IMR-90 (cell line): Measurements from ENCODE around the gene POU3F2. TPM values are rescaled to one million over a fixed set of nuclear protein-coding genes. Genes with fewer than 3 reads are reported as not detected.
A peak's percentile ranks its signal among the peaks of the same experiment; 100 is the strongest.

Source experiments
- ATAC-seq: fragments of 200-7000 bp; cut with Tn5 transposase; 2 replicates; pipeline ENCODE4 v1.9.1; 2020; ENCODE audit warnings: low read depth, mild to moderate bottlenecking, moderate library complexity
- BruUV-seq: library from RNA; stranded (reverse); fragments of 400-500 nt; replicated peaks from 2 replicates; lab custom pipeline; 2021; lab: Mats Ljungman, UMichigan
- CTCF ChIA-PET: fragments of 300-600 bp; formaldehyde crosslinking; extraction: SDS; loops from one replicate; lab custom pipeline; 2021; ENCODE audit warnings: antibody characterized with exemption; lab: Yijun Ruan, JAX
- POLR2A ChIA-PET: fragments of 300-600 bp; sonication (Branson Sonifier 250); formaldehyde crosslinking; loops from one replicate; lab custom pipeline; 2022; ENCODE audit warnings: antibody characterized with exemption; ENCODE audit not compliant: unreplicated experiment; lab: Charles Lee
- DNase-seq: peaks from one replicate; pipeline ENCODE4 v3.0.0; 2013
- H2AFZ ChIP-seq: replicated peaks from 2 replicates; pipeline ENCODE3; 2013; ENCODE audit warnings: low read length, mild to moderate bottlenecking; ENCODE audit not compliant: poor library complexity
- H2AK5ac ChIP-seq: 2 replicates; pipeline ENCODE4 v1.6.1; 2013; ENCODE audit warnings: low read depth, low read length, inconsistent platforms
- H2AK9ac ChIP-seq: replicated peaks from 2 replicates; pipeline ENCODE3; 2013; ENCODE audit warnings: mild to moderate bottlenecking, low read depth, low read length, moderate library complexity; ENCODE audit not compliant: poor library complexity
- H2BK120ac ChIP-seq: 2 replicates; pipeline ENCODE4 v1.6.1; 2013; ENCODE audit warnings: low read depth, low read length, inconsistent platforms
- H2BK15ac ChIP-seq: 3 replicates; pipeline ENCODE4 v1.6.1; 2013; ENCODE audit warnings: low read depth, low read length, inconsistent platforms
- H2BK20ac ChIP-seq: 2 replicates; pipeline ENCODE4 v1.6.1; 2013; ENCODE audit warnings: low read depth, mild to moderate bottlenecking, inconsistent platforms, low read length, moderate library complexity
- H2BK5ac ChIP-seq: 2 replicates; pipeline ENCODE4 v1.6.1; 2013; ENCODE audit warnings: mild to moderate bottlenecking, low read depth, low read length, inconsistent platforms; ENCODE audit not compliant: poor library complexity, severe bottlenecking
- H3K14ac ChIP-seq: replicated peaks from 2 replicates; pipeline ENCODE4 v1.6.1; 2013; ENCODE audit warnings: low read depth, low read length, inconsistent platforms
- H3K18ac ChIP-seq: 2 replicates; pipeline ENCODE4 v1.6.1; 2013; ENCODE audit warnings: low read depth, low read length, control low read depth
- H3K23ac ChIP-seq: 2 replicates; pipeline ENCODE4 v1.6.1; 2013; ENCODE audit warnings: low read depth, low read length, inconsistent platforms
- H3K27ac ChIP-seq: 2 replicates; pipeline ENCODE4 v1.5.1; 2013; ENCODE audit warnings: mild to moderate bottlenecking, control low read depth, low read length; ENCODE audit not compliant: insufficient read depth
- H3K27me3 ChIP-seq: 2 replicates; pipeline ENCODE4 v1.6.1; 2013; ENCODE audit warnings: low read length; ENCODE audit not compliant: control insufficient read depth, insufficient read depth
- H3K36me3 ChIP-seq: 2 replicates; pipeline ENCODE4 v1.6.1; 2013; ENCODE audit warnings: low read length, mixed read lengths; ENCODE audit not compliant: control insufficient read depth, insufficient read depth
- H3K4ac ChIP-seq: 2 replicates; pipeline ENCODE4 v1.6.1; 2013; ENCODE audit warnings: low read depth, low read length, inconsistent platforms
- H3K4me1 ChIP-seq: 2 replicates; pipeline ENCODE4 v1.6.1; 2013; ENCODE audit warnings: low read length, mixed read lengths; ENCODE audit not compliant: control insufficient read depth, insufficient read depth
- H3K4me2 ChIP-seq: 2 replicates; pipeline ENCODE4 v1.6.1; 2013; ENCODE audit warnings: low read depth, mild to moderate bottlenecking, control low read depth, low read length, moderate library complexity
- H3K4me3 ChIP-seq: 2 replicates; pipeline ENCODE4 v1.5.1; 2013; ENCODE audit warnings: low read depth, mild to moderate bottlenecking, control low read depth, low read length, moderate library complexity; ENCODE audit not compliant: insufficient read depth
- H3K56ac ChIP-seq: 2 replicates; pipeline ENCODE4 v1.6.1; 2013; ENCODE audit warnings: low read length, inconsistent platforms; ENCODE audit not compliant: insufficient read depth; ENCODE audit errors: extremely low read depth
- H3K79me1 ChIP-seq, 2 experiments: 2 replicates each; pipeline ENCODE4 v1.6.1; 2013; ENCODE audit warnings: low read length in 2 of 2, inconsistent platforms in 1 of 2, low read depth in 1 of 2
- H3K9ac ChIP-seq: 2 replicates; pipeline ENCODE4 v1.6.1; 2013; ENCODE audit warnings: low read depth, low read length, control low read depth
- H3K9me1 ChIP-seq: 2 replicates; pipeline ENCODE4 v1.6.1; 2013; ENCODE audit warnings: low read length, inconsistent platforms; ENCODE audit not compliant: insufficient read depth
- H3K9me3 ChIP-seq: 2 replicates; pipeline ENCODE4 v1.6.1; 2013; ENCODE audit warnings: low read length; ENCODE audit not compliant: control insufficient read depth, insufficient read depth
- H4K20me1 ChIP-seq: 2 replicates; pipeline ENCODE4 v1.6.1; 2013; ENCODE audit warnings: low read length, inconsistent platforms; ENCODE audit not compliant: insufficient read depth
- H4K5ac ChIP-seq: 2 replicates; pipeline ENCODE4 v1.6.1; 2013; ENCODE audit warnings: mild to moderate bottlenecking, low read depth, low read length, control low read depth
- H4K8ac ChIP-seq, 2 experiments: 2 replicates each; pipeline ENCODE4 v1.6.1; 2013; ENCODE audit warnings: low read depth in 2 of 2, low read length in 2 of 2, control low read depth in 1 of 2, inconsistent platforms in 1 of 2
- H4K91ac ChIP-seq: 2 replicates; pipeline ENCODE4 v1.6.1; 2013; ENCODE audit warnings: low read depth, low read length, inconsistent platforms; ENCODE audit not compliant: insufficient read depth
- BHLHE40 ChIP-seq: fragments of 150-350 bp; IDR thresholded peaks from 2 replicates; pipeline ENCODE4 v1.6.1; 2016; ENCODE audit warnings: mild to moderate bottlenecking, low read depth, low read length
- CEBPB ChIP-seq: IDR thresholded peaks from 2 replicates; pipeline ENCODE4 v1.6.1; 2012; ENCODE audit warnings: low read depth, low read length, improper control_type of control experiment
- CHD1 ChIP-seq: IDR thresholded peaks from 2 replicates; pipeline ENCODE4 v1.6.1; 2012; ENCODE audit warnings: low read depth, low read length, improper control_type of control experiment
- FOS ChIP-seq: fragments of 150-350 bp; IDR thresholded peaks from 2 replicates; pipeline ENCODE4 v1.6.1; 2016; ENCODE audit warnings: low read depth, low read length
- MAFK ChIP-seq: IDR thresholded peaks from 2 replicates; pipeline ENCODE4 v1.6.1; 2012; ENCODE audit warnings: low read depth, low read length, improper control_type of control experiment
- MAZ ChIP-seq: IDR thresholded peaks from 2 replicates; pipeline ENCODE4 v1.6.1; 2012; ENCODE audit warnings: low read depth, mild to moderate bottlenecking, low read length, improper control_type of control experiment, moderate library complexity, borderline replicate concordance
- MXI1 ChIP-seq: IDR thresholded peaks from 2 replicates; pipeline ENCODE4 v1.6.1; 2012; ENCODE audit warnings: low read depth, mild to moderate bottlenecking, low read length, moderate library complexity, borderline replicate concordance
- NFE2L2 ChIP-seq: fragments of 150-350 bp; IDR thresholded peaks from 2 replicates; pipeline ENCODE4 v1.6.1; 2016; ENCODE audit warnings: low read depth, mild to moderate bottlenecking, low read length
- POLR2A ChIP-seq: IDR thresholded peaks from 2 replicates; pipeline ENCODE4 v1.6.1; 2012; ENCODE audit warnings: mild to moderate bottlenecking, low read depth, low read length
- RCOR1 ChIP-seq: IDR thresholded peaks from 2 replicates; pipeline ENCODE4 v1.6.1; 2012; ENCODE audit warnings: mild to moderate bottlenecking, low read length, improper control_type of control experiment; ENCODE audit not compliant: insufficient replicate concordance
- RFX5 ChIP-seq: IDR thresholded peaks from 2 replicates; pipeline ENCODE4 v1.8.0; 2012; ENCODE audit warnings: low read depth, mild to moderate bottlenecking, low read length, moderate library complexity
- SMC3 ChIP-seq: fragments of 150-350 bp; IDR thresholded peaks from 2 replicates; pipeline ENCODE4 v1.6.1; 2016; ENCODE audit warnings: low read depth, mild to moderate bottlenecking, antibody characterized with exemption, low read length, moderate library complexity
- WGBS, 2 experiments: methylation state at CpG; one replicate each; pipeline versions ENCODE4 v1.1.5 to v1.1.7; 2013; ENCODE audit warnings: missing lambda C conversion rate in 2 of 2; ENCODE audit not compliant: insufficient read length in 1 of 2; ENCODE audit errors: extremely low coverage in 2 of 2; 5-methylcytosine and 5-hydroxymethylcytosine counted together
- dilution Hi-C: fragments of 300-500 bp; cut with HindIII; formaldehyde crosslinking; loops from one replicate; pipeline ENCODE4 v1.14.3; 2018; ENCODE audit warnings: low sequenced_read_pairs; ENCODE audit not compliant: unreplicated experiment
- in situ Hi-C: fragments of 300-500 bp; cut with MboI; formaldehyde crosslinking; loops from 3 replicates; pipeline ENCODE4 v1.14.3; 2019; ENCODE audit warnings: low sequenced_read_pairs, inconsistent platforms, mixed read lengths
- intact Hi-C: fragments of 100-400 bp; cut with micrococcal nuclease; formaldehyde crosslinking; loops from 2 replicates; pipeline ENCODE4 v1.10.0; 2022
- polyA plus RNA-seq, 3 experiments: library from polyadenylated mRNA; depleted of rRNA; stranded (reverse); fragments of >200 nt; gene quantifications; 2 replicates each; pipeline ENCODE4 v1.2.3, GENCODE V29; 2012; ENCODE audit warnings: low replicate concordance in 1 of 3
- total RNA-seq: library from RNA; depleted of rRNA; stranded (reverse); fragments of >200 nt; gene quantifications from 2 replicates; pipeline ENCODE4 v1.2.3, GENCODE V29; 2012
- TF ChIP-seq, protein P1 (sequence below): fragments of 150-350 bp; IDR thresholded peaks from 2 replicates; pipeline ENCODE4 v1.6.1; 2017; ENCODE audit warnings: mild to moderate bottlenecking, antibody characterized with exemption, low read length, low read depth
- TF ChIP-seq, protein P2 (sequence below): conservative IDR thresholded peaks from 2 replicates; pipeline ENCODE4 v1.5.1; 2012; ENCODE audit warnings: mild to moderate bottlenecking, low read depth, low read length, improper control_type of control experiment

Gene POU3F2
- total and polyA plus RNA-seq, 2 of the 4 experiments (the other 2 are of a cell fraction), result not detected

DNA sequence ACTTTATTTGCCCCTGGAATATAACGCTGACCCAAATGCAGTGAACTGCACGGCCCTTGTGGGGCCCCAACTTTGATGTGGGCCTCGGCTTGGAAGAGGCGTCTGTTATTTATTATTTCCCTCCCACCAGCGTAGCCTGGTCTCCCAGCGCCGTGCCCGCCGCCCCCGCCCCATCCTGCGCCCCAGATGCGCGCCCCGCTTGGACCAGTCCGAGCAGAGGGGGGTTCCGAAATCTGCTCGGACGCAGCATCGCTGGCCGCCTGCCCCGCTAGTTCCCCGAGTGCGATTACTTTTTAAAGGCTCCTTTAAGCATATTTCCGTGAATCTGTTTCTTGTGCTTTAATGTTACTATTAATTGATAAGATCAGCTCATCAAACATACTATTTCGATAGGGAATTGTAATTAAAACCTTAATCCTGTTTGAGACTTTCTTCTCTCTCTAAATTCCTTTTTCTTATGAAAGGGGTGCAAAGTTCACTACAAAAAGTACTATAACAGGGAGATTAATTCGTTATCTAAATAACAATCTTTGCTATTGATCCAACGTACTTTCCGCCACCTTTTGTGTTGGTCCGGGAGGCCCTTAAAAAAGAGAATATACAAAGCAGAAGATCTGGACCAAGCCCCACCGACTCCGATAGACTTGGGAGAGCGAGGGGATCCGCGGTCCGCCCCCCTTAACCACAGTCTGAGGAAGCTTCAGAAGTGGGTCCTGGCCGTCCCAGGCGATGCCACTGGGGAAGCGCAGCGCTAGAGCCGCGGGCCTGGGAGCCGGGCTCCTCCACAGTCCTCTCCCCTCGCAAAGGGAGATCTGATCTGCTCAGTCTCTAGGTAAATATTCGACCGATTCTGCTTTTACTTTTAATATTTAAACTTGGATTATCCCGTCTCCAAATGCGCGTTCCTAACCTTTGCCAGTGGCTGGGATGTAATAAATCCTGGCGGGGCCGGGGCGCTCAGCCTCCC lies 10.2 kb downstream of the POU3F2 start:
- peak overlapping the region; percentile 1; the same call in 1 of the 2 replicates for H3K4me2 ChIP-seq
- ChIA-PET CTCF (interaction anchor here (1.0 kb wide), 1 partner anchor 11 kb away, joined by 3 read pairs; no protein-coding TSS in a partner anchor), POLR2A (no interaction called here)
- in situ Hi-C loops, result loop anchor here (10.0 kb wide), 1 partner anchor 1350 kb away; no protein-coding TSS in a partner anchor
- BruUV-seq, result no TSS peak
- H2BK5ac ChIP-seq, result no peak overlapping the region
- dilution Hi-C loops, result no loop called here
- H3K23ac ChIP-seq, result no peak overlapping the region
- no peak overlapping the region for H3K9ac ChIP-seq
- no peaks in the 10 kb centered on the region for H3K36me3 ChIP-seq
- no peaks in the 10 kb centered on the region for H3K79me1 ChIP-seq
- H3K27me3 ChIP-seq, result peaks cover 89% of the 10 kb centered on the region
- H4K20me1 ChIP-seq, result no peaks in the 10 kb centered on the region
- H2BK15ac ChIP-seq, result no peak overlapping the region
- intact Hi-C loops, result loop anchor here (1.0 to 2.0 kb wide), 6 partner anchors 275 to 1658 kb away; no protein-coding TSS in a partner anchor
- H3K18ac ChIP-seq, result no peak overlapping the region
- no peak overlapping the region for H2AK9ac ChIP-seq
- 0% methylated on average over 2 of the region's 51 CpGs; no CpG with 5 or more reads in 1 of the 2 experiments for WGBS, 2 experiments
- no peak overlapping the region for H4K8ac ChIP-seq
- peaks cover 6% of the 10 kb centered on the region; the same call in 1 of the 2 replicates for H3K4me1 ChIP-seq
- H3K14ac ChIP-seq, result no peak overlapping the region
- no peak overlapping the region for H2BK20ac ChIP-seq
- H3K4ac ChIP-seq, result no peak overlapping the region
- H2AFZ ChIP-seq, result peak overlapping the region; percentile 17
- H4K5ac ChIP-seq, result no peak overlapping the region
- no peak; the same call in 1 of the 2 replicates for ATAC-seq
- H4K91ac ChIP-seq, result no peak overlapping the region
- no peak overlapping the region for H3K56ac ChIP-seq
- H3K9me1 ChIP-seq, result no peaks in the 10 kb centered on the region
- no peak for DNase-seq
- no peaks in the 10 kb centered on the region for H3K9me3 ChIP-seq
- no peak overlapping the region for H3K27ac ChIP-seq
- no peak overlapping the region for H3K4me3 ChIP-seq
- no peak overlapping the region for H2BK120ac ChIP-seq
- H2AK5ac ChIP-seq, result no peak overlapping the region
- TF ChIP-seq SMC3 (no peak), MAFK (no peak), POLR2A (no peak), NFE2L2 (no peak), MAZ (no peak), RFX5 (no peak), RCOR1 (no peak), MXI1 (no peak), CHD1 (no peak), BHLHE40 (no peak), CEBPB (no peak), FOS (no peak)
- TF ChIP-seq, protein P1, sequence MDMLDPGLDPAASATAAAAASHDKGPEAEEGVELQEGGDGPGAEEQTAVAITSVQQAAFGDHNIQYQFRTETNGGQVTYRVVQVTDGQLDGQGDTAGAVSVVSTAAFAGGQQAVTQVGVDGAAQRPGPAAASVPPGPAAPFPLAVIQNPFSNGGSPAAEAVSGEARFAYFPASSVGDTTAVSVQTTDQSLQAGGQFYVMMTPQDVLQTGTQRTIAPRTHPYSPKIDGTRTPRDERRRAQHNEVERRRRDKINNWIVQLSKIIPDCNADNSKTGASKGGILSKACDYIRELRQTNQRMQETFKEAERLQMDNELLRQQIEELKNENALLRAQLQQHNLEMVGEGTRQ, result no peak
- TF ChIP-seq, protein P2, sequence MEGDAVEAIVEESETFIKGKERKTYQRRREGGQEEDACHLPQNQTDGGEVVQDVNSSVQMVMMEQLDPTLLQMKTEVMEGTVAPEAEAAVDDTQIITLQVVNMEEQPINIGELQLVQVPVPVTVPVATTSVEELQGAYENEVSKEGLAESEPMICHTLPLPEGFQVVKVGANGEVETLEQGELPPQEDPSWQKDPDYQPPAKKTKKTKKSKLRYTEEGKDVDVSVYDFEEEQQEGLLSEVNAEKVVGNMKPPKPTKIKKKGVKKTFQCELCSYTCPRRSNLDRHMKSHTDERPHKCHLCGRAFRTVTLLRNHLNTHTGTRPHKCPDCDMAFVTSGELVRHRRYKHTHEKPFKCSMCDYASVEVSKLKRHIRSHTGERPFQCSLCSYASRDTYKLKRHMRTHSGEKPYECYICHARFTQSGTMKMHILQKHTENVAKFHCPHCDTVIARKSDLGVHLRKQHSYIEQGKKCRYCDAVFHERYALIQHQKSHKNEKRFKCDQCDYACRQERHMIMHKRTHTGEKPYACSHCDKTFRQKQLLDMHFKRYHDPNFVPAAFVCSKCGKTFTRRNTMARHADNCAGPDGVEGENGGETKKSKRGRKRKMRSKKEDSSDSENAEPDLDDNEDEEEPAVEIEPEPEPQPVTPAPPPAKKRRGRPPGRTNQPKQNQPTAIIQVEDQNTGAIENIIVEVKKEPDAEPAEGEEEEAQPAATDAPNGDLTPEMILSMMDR, result no peak
